ENCODE results near the gene NSMF. TPM values are rescaled to one million over a fixed set of nuclear protein-coding genes. Genes with fewer than 3 reads are reported as not detected.
A peak's percentile ranks its signal among the peaks of the same experiment; 100 is the strongest.

The NSMF gene
- total RNA-seq, 1 experiment from 2014 or later = 52.7 TPM

- Histone ChIP-seq H3K4me1 (ENCODE audit: insufficient read depth, low read length, poor library complexity, severe bottlenecking) (peaks cover 8% of the 10 kb centered on the region), H3K27ac (ENCODE audit: low read depth, low read length, poor library complexity, severe bottlenecking) (no peak overlapping the region), H3K36me3 (ENCODE audit: insufficient read depth, low read length, poor library complexity, severe bottlenecking) (no peaks in the 10 kb centered on the region), H3K4me3 (ENCODE audit: low read depth, low read length, poor library complexity, severe bottlenecking) (no peak overlapping the region), H3K9me3 (ENCODE audit: low read depth, low read length, poor library complexity, severe bottlenecking) (no peaks in the 10 kb centered on the region), H3K27me3 (replicated peaks; ENCODE audit: insufficient read depth, low read depth, low read length, poor library complexity) (no peaks in the 10 kb centered on the region)
- no peak for TF ChIP-seq CTCF (conservative IDR thresholded peaks at IDR 0.05; ENCODE audit: low read depth, low read length)
- TF ChIP-seq EZH2 (IDR thresholded peaks at IDR 0.05; ENCODE audit: borderline replicate concordance, low read depth, low read length, poor library complexity, severe bottlenecking) = no peak
- ChIA-PET CTCF (no interaction called here), POLR2A (ENCODE audit: low non-redundant PET) (no interaction called here)
- DNase-seq (ENCODE audit: low spot score) = no peak
- BruUV-seq (replicated peaks) = no TSS peak
- intact Hi-C loops (cut with micrococcal nuclease; ENCODE audit: unreplicated experiment) = no loop called here
Measured at GRCh38 chr9:137462986-137463930, 4.1 kb upstream of the NSMF start.

DNA sequence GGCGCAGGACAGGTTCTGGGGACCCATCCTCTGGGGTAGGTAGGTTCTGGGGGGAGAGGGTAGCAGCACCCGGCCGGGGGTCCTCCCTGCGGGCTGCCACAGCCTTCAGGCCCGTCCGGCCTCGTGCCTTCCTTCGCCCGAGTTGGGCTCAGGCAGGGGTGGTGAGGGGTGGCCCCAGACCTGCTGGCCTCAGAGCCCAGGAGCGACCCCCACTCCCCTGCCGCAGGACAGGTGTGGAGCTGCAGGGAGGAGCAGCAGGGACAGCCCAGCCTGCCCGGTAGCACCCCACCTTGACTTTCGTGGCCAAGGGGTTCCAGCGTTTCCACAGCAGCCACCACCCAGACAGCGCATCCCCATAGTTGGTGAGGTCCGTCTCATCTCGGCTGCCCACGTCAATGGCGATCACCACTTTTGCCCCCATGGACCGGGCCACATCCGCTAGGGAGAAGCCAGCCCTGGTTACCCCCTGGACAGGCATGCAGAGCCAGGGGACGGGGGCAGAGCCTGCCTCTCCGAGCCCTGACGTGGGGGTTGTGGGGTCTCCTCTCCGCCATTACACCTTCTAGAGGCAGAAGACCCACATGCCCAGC is 3.4 kb upstream of the NSMF start:
- POLR2A ChIA-PET (ENCODE audit: low non-redundant PET) = no interaction called here
- Histone ChIP-seq H3K9me3 (ENCODE audit: low read depth, low read length, poor library complexity, severe bottlenecking) (no peaks in the 10 kb centered on the region), H3K27me3 (replicated peaks; ENCODE audit: insufficient read depth, low read depth, low read length, poor library complexity) (no peaks in the 10 kb centered on the region), H3K27ac (ENCODE audit: low read depth, low read length, poor library complexity, severe bottlenecking) (no peak overlapping the region), H3K36me3 (ENCODE audit: insufficient read depth, low read length, poor library complexity, severe bottlenecking) (no peaks in the 10 kb centered on the region), H3K4me1 (ENCODE audit: insufficient read depth, low read length, poor library complexity, severe bottlenecking) (peaks cover 13% of the 10 kb centered on the region), H3K4me3 (ENCODE audit: low read depth, low read length, poor library complexity, severe bottlenecking) (no peak overlapping the region)
- intact Hi-C loops (cut with micrococcal nuclease; ENCODE audit: unreplicated experiment) = no loop called here
- BruUV-seq (replicated peaks) = no TSS peak
- TF ChIP-seq EZH2 (IDR thresholded peaks at IDR 0.05; ENCODE audit: borderline replicate concordance, low read depth, low read length, poor library complexity, severe bottlenecking) (no peak), CTCF (conservative IDR thresholded peaks at IDR 0.05; ENCODE audit: low read depth, low read length) (no peak)
- CTCF ChIA-PET = no interaction called here
- DNase-seq (ENCODE audit: low spot score) = no peak

GRCh38 chr9:137461663-137462395 is 2.7 kb upstream of the NSMF start:
- Histone ChIP-seq H3K4me1 (ENCODE audit: insufficient read depth, low read length, poor library complexity, severe bottlenecking) (peaks cover 13% of the 10 kb centered on the region), H3K4me3 (ENCODE audit: low read depth, low read length, poor library complexity, severe bottlenecking) (no peak overlapping the region), H3K9me3 (ENCODE audit: low read depth, low read length, poor library complexity, severe bottlenecking) (no peaks in the 10 kb centered on the region), H3K36me3 (ENCODE audit: insufficient read depth, low read length, poor library complexity, severe bottlenecking) (no peaks in the 10 kb centered on the region), H3K27ac (ENCODE audit: low read depth, low read length, poor library complexity, severe bottlenecking) (no peak overlapping the region), H3K27me3 (replicated peaks; ENCODE audit: insufficient read depth, low read depth, low read length, poor library complexity) (no peaks in the 10 kb centered on the region)
- intact Hi-C loops (cut with micrococcal nuclease; ENCODE audit: unreplicated experiment) = no loop called here
- DNase-seq (ENCODE audit: low spot score) = peak; percentile 35
- CTCF ChIA-PET = no interaction called here
- POLR2A ChIA-PET (ENCODE audit: low non-redundant PET) = no interaction called here
- no TSS peak for BruUV-seq (replicated peaks)
- TF ChIP-seq EZH2 (IDR thresholded peaks at IDR 0.05; ENCODE audit: borderline replicate concordance, low read depth, low read length, poor library complexity, severe bottlenecking) = no peak
